CD8-positive, alpha-beta memory T cell (primary cell): ENCODE measurements around the gene TMEM161A. TPM values are rescaled to one million over a fixed set of nuclear protein-coding genes. Genes with fewer than 3 reads are reported as not detected.
"Not testable (repeated sequence)": the region's sequence is repeated elsewhere in the genome, so short reads cannot be mapped to it uniquely, and the experiment has no call there.

ENCODE experiments used
- CTCF ChIA-PET: fragments of 350-600 bp; sonication (Branson Sonifier 250); formaldehyde crosslinking; loops from one replicate; lab custom pipeline; 2021; ENCODE audit warnings: antibody characterized with exemption; lab: Charles Lee
- POLR2A ChIA-PET: fragments of 350-600 bp; sonication (Branson Sonifier 250); formaldehyde crosslinking; loops from one replicate; lab custom pipeline; 2021; ENCODE audit warnings: antibody characterized with exemption; lab: Charles Lee
- DNase-seq, 5 donors: peaks; one replicate each; pipeline versions ENCODE4 v3.0.0 to v3.0.0-alpha.2; 2020 to 2022; ENCODE audit warnings: mixed read lengths in 1 of 5
- H3K27ac ChIP-seq: one replicate; pipeline ENCODE4 v1.7.0; 2013; ENCODE audit warnings: low read depth, mild to moderate bottlenecking, low read length, moderate library complexity
- H3K27me3 ChIP-seq: 2 replicates; pipeline ENCODE4 v1.7.0; 2013; ENCODE audit warnings: low read length, mild to moderate bottlenecking; ENCODE audit not compliant: insufficient read depth, poor library complexity, severe bottlenecking
- H3K36me3 ChIP-seq: 2 replicates; pipeline ENCODE4 v1.7.0; 2013; ENCODE audit warnings: mild to moderate bottlenecking, low read length, moderate library complexity; ENCODE audit not compliant: insufficient read depth
- H3K4me1 ChIP-seq: 2 replicates; pipeline ENCODE4 v1.7.0; 2013; ENCODE audit warnings: mild to moderate bottlenecking, low read length, moderate library complexity; ENCODE audit not compliant: insufficient read depth
- H3K4me3 ChIP-seq: 2 replicates; pipeline ENCODE4 v1.7.0; 2013; ENCODE audit warnings: mild to moderate bottlenecking, low read length
- H3K9me3 ChIP-seq: 2 replicates; pipeline ENCODE4 v1.7.0; 2013; ENCODE audit warnings: mild to moderate bottlenecking, low read length
- H3K27ac Mint-ChIP-seq, 8 donors: one replicate each; pipeline ENCODE4 v1.8.0; 2020 to 2021; ENCODE audit warnings: mixed read lengths in 8 of 8, mild to moderate bottlenecking in 6 of 8, inconsistent platforms in 3 of 8, moderate library complexity in 3 of 8
- H3K27me3 Mint-ChIP-seq, 2 donors: one replicate each; pipeline ENCODE4 v1.8.0; 2020 to 2021; ENCODE audit warnings: mixed read lengths in 2 of 2, mild to moderate bottlenecking in 1 of 2, moderate library complexity in 1 of 2
- H3K36me3 Mint-ChIP-seq, 3 donors: one replicate each; pipeline ENCODE4 v1.8.0; 2020 to 2021; ENCODE audit warnings: mixed read lengths in 3 of 3, inconsistent platforms in 1 of 3, mild to moderate bottlenecking in 1 of 3
- H3K4me1 Mint-ChIP-seq, 3 donors: one replicate each; pipeline ENCODE4 v1.8.0; 2020 to 2021; ENCODE audit warnings: mixed read lengths in 3 of 3, inconsistent platforms in 1 of 3, mild to moderate bottlenecking in 1 of 3
- H3K4me3 Mint-ChIP-seq, 7 donors: one replicate each; pipeline ENCODE4 v1.8.0; 2020 to 2021; ENCODE audit warnings: mixed read lengths in 7 of 7, mild to moderate bottlenecking in 6 of 7, moderate library complexity in 4 of 7, inconsistent platforms in 2 of 7
- H3K9me3 Mint-ChIP-seq, 5 donors: one replicate each; pipeline ENCODE4 v1.8.0; 2020 to 2022; ENCODE audit warnings: mixed read lengths in 5 of 5, mild to moderate bottlenecking in 3 of 5, moderate library complexity in 2 of 5, inconsistent platforms in 1 of 5
- polyA plus RNA-seq: library from polyadenylated mRNA; unstranded; fragments of 300-500 nt; fragmentation: Illumina TruSeq; gene quantifications from one replicate; pipeline ENCODE4 v1.2.3, GENCODE V29; 2021
- total RNA-seq, 2 experiments: library from RNA; stranded (reverse); gene quantifications; one replicate each; pipeline ENCODE4 v1.2.3, GENCODE V29; 2021

Gene TMEM161A
- total and polyA plus RNA-seq, 3 experiments from 2014 or later = 27.7 to 30.6 (median 30.1) TPM

GRCh38 chr19:19173243-19173642 lies 35.0 kb upstream of the TMEM161A start:
- CTCF ChIA-PET = interaction anchor here (1.2 to 2.9 kb wide), 2 partner anchors 16 to 20 kb away, joined by 3 to 8 read pairs; no protein-coding TSS in a partner anchor
- H3K9me3 Mint-ChIP-seq, H3K27me3 Mint-ChIP-seq, H3K27ac Mint-ChIP-seq, H3K9me3 ChIP-seq, H3K4me1 ChIP-seq, H3K4me3 Mint-ChIP-seq, H3K27ac ChIP-seq, H3K36me3 ChIP-seq, DNase-seq, H3K4me3 ChIP-seq, POLR2A ChIA-PET, H3K27me3 ChIP-seq: not testable (repeated sequence)
- H3K4me1 Mint-ChIP-seq = peaks cover 14 to 20% (median 15%) of the 10 kb centered on the region in 3 donors
- H3K36me3 Mint-ChIP-seq = peaks cover 0 to 22% (median 0%) of the 10 kb centered on the region in 3 donors

GRCh38 chr19:19171821-19172532 lies 33.7 kb upstream of the TMEM161A start:
- Mint-ChIP-seq H3K4me1 (peaks cover 14 to 20% (median 15%) of the 10 kb centered on the region in 3 donors), H3K4me3 (peak overlapping the region in 1 of 7 donors; percentile 29), H3K9me3 (no peaks in the 10 kb centered on the region), H3K36me3 (peaks cover 0 to 13% (median 3%) of the 10 kb centered on the region in 3 donors), H3K27me3 (peaks cover 3 to 8% of the 10 kb centered on the region in 2 donors), H3K27ac (no peak overlapping the region)
- DNase-seq = no peak
- Histone ChIP-seq H3K4me3 (no peak overlapping the region), H3K27me3 (no peaks in the 10 kb centered on the region), H3K27ac (no peak overlapping the region), H3K9me3 (no peaks in the 10 kb centered on the region), H3K36me3 (no peaks in the 10 kb centered on the region), H3K4me1 (peaks cover 8% of the 10 kb centered on the region)
- ChIA-PET POLR2A (no interaction called here), CTCF (interaction anchor here (2.9 kb wide), 1 partner anchor 15 kb away, joined by 8 read pairs; no protein-coding TSS in a partner anchor)

- no peaks in the 10 kb centered on the region for H3K9me3 Mint-ChIP-seq
- ChIA-PET POLR2A (no interaction called here), CTCF (no interaction called here)
- H3K4me3 ChIP-seq = no peak overlapping the region
- H3K4me1 ChIP-seq = peaks cover 8% of the 10 kb centered on the region
- peaks cover 0 to 5% (median 3%) of the 10 kb centered on the region in 3 donors for H3K36me3 Mint-ChIP-seq
- peak overlapping the region in 3 of 7 donors; percentile 25 to 67 (median 52) for H3K4me3 Mint-ChIP-seq
- no peaks in the 10 kb centered on the region for H3K27me3 ChIP-seq
- H3K27ac Mint-ChIP-seq = peak overlapping the region in 2 of 8 donors; percentile 36 to 71
- no peak overlapping the region for H3K27ac ChIP-seq
- H3K4me1 Mint-ChIP-seq = peaks cover 14 to 20% (median 15%) of the 10 kb centered on the region in 3 donors
- H3K27me3 Mint-ChIP-seq = peaks cover 3 to 8% of the 10 kb centered on the region in 2 donors
- H3K36me3 ChIP-seq = no peaks in the 10 kb centered on the region
- H3K9me3 ChIP-seq = no peaks in the 10 kb centered on the region
- DNase-seq = no peak
Measured at GRCh38 chr19:19170873-19171672, 32.8 kb upstream of the TMEM161A start.

- peaks cover 0 to 3% (median 3%) of the 10 kb centered on the region in 3 donors for H3K36me3 Mint-ChIP-seq
- H3K27me3 Mint-ChIP-seq = peaks cover 3 to 8% of the 10 kb centered on the region in 2 donors
- POLR2A ChIA-PET = no interaction called here
Measured at GRCh38 chr19:19170053-19170872, 32.0 kb upstream of the TMEM161A start, which contains the start of gene MEF2B. TSS of gene MEF2B (minus strand) at chr19:19170263. CDS start at chr19:19150735, 19,528 bp downstream.

GRCh38 chr19:19169236-19170052 lies 31.2 kb upstream of the TMEM161A start:
- no peaks in the 10 kb centered on the region for H3K9me3 ChIP-seq
- H3K36me3 ChIP-seq = no peaks in the 10 kb centered on the region
- no peaks in the 10 kb centered on the region for H3K9me3 Mint-ChIP-seq
- ChIA-PET POLR2A (no interaction called here), CTCF (no interaction called here)
- H3K27ac ChIP-seq = no peak overlapping the region
- peaks cover 0 to 3% (median 1%) of the 10 kb centered on the region in 3 donors for H3K36me3 Mint-ChIP-seq
- H3K4me1 Mint-ChIP-seq = peaks cover 11 to 17% (median 15%) of the 10 kb centered on the region in 3 donors
- peak overlapping the region in 2 of 8 donors; percentile 17 to 64 for H3K27ac Mint-ChIP-seq
- H3K4me3 Mint-ChIP-seq = peak overlapping the region in 6 of 7 donors; percentile 52 to 90 (median 65)
- peak overlapping the region; percentile 36 for H3K4me3 ChIP-seq
- H3K27me3 Mint-ChIP-seq = peaks cover 3 to 8% of the 10 kb centered on the region in 2 donors
- DNase-seq = no peak
- no peaks in the 10 kb centered on the region for H3K27me3 ChIP-seq
- H3K4me1 ChIP-seq = peaks cover 8% of the 10 kb centered on the region

More at GRCh38 chr19:19170053-19170872, 32.0 kb upstream of the TMEM161A start, which contains the start of gene MEF2B:
- Mint-ChIP-seq H3K9me3 (no peaks in the 10 kb centered on the region), H3K4me3 (peak within 1 kb of the TSS in 6 of 7 donors; percentile 52 to 90 (median 65)), H3K27ac (peak within 1 kb of the TSS in 3 of 8 donors; percentile 22 to 64 (median 36)), H3K4me1 (peaks cover 14 to 20% (median 15%) of the 10 kb centered on the region in 3 donors)
- no peaks in the 10 kb centered on the region for H3K36me3 ChIP-seq
- no peaks in the 10 kb centered on the region for H3K9me3 ChIP-seq
- peaks cover 8% of the 10 kb centered on the region for H3K4me1 ChIP-seq
- H3K27ac ChIP-seq = no peak within 1 kb of the TSS
- DNase-seq = peak; percentile 51 to 80 (median 63)
- no peaks in the 10 kb centered on the region for H3K27me3 ChIP-seq
- H3K4me3 ChIP-seq = peak within 1 kb of the TSS; percentile 36
- CTCF ChIA-PET = no interaction called here

GRCh38 chr19:19167612-19168011 lies 29.3 kb upstream of the TMEM161A start:
- CTCF ChIA-PET = interaction anchor here (0.7 kb wide), 1 partner anchor 62 kb away, joined by 3 read pairs; no protein-coding TSS in a partner anchor
- no peak for DNase-seq
- no peaks in the 10 kb centered on the region for H3K9me3 ChIP-seq
- Mint-ChIP-seq H3K27me3 (peaks cover 3 to 9% of the 10 kb centered on the region in 2 donors), H3K9me3 (no peaks in the 10 kb centered on the region), H3K4me3 (no peak overlapping the region), H3K27ac (no peak overlapping the region), H3K36me3 (peaks cover 0 to 3% (median 1%) of the 10 kb centered on the region in 3 donors), H3K4me1 (peaks cover 11 to 17% (median 15%) of the 10 kb centered on the region in 3 donors)
- POLR2A ChIA-PET = no interaction called here
- H3K4me3 ChIP-seq = no peak overlapping the region
- H3K4me1 ChIP-seq = peaks cover 8% of the 10 kb centered on the region
- H3K36me3 ChIP-seq = no peaks in the 10 kb centered on the region
- H3K27ac ChIP-seq = no peak overlapping the region
- H3K27me3 ChIP-seq = no peaks in the 10 kb centered on the region

GRCh38 chr19:19165396-19165795 lies 27.1 kb upstream of the TMEM161A start:
- no peaks in the 10 kb centered on the region for H3K27me3 ChIP-seq
- no peak overlapping the region for H3K27ac ChIP-seq
- POLR2A ChIA-PET = no interaction called here
- peak overlapping the region in 1 of 8 donors; percentile 47 for H3K27ac Mint-ChIP-seq
- DNase-seq = no peak
- no peak overlapping the region for H3K4me3 Mint-ChIP-seq
- peaks cover 6% of the 10 kb centered on the region for H3K4me1 ChIP-seq
- peaks cover 0 to 3% of the 10 kb centered on the region in 2 donors for H3K27me3 Mint-ChIP-seq
- no peaks in the 10 kb centered on the region for H3K9me3 ChIP-seq
- H3K36me3 ChIP-seq = no peaks in the 10 kb centered on the region
- H3K9me3 Mint-ChIP-seq = no peaks in the 10 kb centered on the region
- CTCF ChIA-PET = no interaction called here
- H3K36me3 Mint-ChIP-seq = peaks cover 0 to 3% (median 3%) of the 10 kb centered on the region in 3 donors
- no peak overlapping the region for H3K4me3 ChIP-seq
- peaks cover 7 to 13% (median 9%) of the 10 kb centered on the region in 3 donors for H3K4me1 Mint-ChIP-seq
